ENCODE data around the gene NFKBIA. TPM values are rescaled to one million over a fixed set of nuclear protein-coding genes. Genes with fewer than 3 reads are reported as not detected.

Gene NFKBIA
- total and polyA plus RNA-seq, 10 donors: 107 to 482 (median 305) TPM

DNA sequence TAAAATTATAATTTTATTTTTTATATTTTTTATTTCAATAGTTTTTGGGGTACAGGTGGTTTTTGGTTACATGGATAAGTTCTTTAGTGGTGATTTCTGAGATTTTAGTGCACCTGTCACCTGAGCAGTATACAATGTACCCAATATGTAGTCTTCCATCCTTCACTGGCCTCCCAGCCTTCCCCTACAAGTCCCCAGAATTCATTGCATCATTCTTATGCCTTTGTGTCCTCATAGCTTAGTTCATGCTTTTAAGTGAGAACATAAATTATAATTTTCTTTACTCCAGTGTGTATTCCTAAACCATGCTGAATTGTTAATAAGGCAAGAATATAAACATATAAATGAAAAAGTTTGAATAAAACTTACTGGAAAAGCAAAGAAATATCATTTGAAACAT lies 19.1 kb upstream of the NFKBIA start:
- Histone ChIP-seq H3K27me3 (replicated peaks in 1 of 7) (no peaks in the 10 kb centered on the region), H3K36me3 (no peaks in the 10 kb centered on the region), H3K9me3 (peaks cover 0 to 8% (median 4%) of the 10 kb centered on the region in 8 donors), H3K27ac (no peak overlapping the region), H3K4me3 (no peak overlapping the region), H3K4me1 (peaks cover 0 to 23% (median 7%) of the 10 kb centered on the region in 6 donors)
- intact Hi-C loops (cut with DNase I; ENCODE audit: low total_unique reads): no loop called here
- DNase-seq: no peak
- TF ChIP-seq, protein P1, sequence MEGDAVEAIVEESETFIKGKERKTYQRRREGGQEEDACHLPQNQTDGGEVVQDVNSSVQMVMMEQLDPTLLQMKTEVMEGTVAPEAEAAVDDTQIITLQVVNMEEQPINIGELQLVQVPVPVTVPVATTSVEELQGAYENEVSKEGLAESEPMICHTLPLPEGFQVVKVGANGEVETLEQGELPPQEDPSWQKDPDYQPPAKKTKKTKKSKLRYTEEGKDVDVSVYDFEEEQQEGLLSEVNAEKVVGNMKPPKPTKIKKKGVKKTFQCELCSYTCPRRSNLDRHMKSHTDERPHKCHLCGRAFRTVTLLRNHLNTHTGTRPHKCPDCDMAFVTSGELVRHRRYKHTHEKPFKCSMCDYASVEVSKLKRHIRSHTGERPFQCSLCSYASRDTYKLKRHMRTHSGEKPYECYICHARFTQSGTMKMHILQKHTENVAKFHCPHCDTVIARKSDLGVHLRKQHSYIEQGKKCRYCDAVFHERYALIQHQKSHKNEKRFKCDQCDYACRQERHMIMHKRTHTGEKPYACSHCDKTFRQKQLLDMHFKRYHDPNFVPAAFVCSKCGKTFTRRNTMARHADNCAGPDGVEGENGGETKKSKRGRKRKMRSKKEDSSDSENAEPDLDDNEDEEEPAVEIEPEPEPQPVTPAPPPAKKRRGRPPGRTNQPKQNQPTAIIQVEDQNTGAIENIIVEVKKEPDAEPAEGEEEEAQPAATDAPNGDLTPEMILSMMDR (IDR thresholded peaks at IDR 0.05 in 8 of 11, conservative IDR thresholded peaks at IDR 0.05 in 3 of 11): no peak
- no peak for TF ChIP-seq POLR2AphosphoS5 (IDR thresholded peaks at IDR 0.05)
- no peak for TF ChIP-seq POLR2A (IDR thresholded peaks at IDR 0.05)

DNA sequence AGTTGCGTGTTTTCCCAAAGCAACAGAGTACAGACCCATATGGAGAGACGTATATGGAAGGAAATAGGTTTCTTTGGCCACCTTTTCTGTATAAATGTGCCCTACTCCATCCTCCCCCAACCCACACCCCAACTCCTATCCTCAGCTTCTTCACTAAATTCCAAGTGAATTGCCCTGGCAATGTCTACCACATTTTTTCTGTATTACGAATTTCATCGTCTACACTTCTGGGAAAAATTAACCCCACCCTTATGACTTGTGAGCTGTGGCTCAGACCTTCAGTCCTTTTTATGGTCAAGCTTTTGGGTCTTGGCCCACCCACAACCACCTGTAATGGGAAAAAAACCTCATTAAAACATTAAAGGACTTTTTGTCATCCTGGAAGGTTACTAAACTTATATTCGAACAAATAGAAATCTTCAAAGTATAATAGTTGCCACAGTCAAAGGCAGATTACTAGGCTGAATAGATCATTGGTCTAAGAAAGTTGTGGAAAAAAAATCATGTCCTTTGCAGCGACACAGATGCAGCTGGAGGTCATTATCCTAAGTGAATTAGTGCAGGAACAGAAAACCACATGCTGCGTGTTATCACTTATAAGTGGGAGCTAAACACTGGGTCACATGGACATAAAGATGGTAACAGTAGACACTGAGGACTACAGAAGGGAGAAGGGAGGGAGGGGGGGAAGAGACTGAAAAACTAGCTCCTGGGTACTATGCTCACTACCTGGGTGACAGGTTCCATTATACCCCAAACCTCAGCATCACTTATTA lies 15.7 kb upstream of the NFKBIA start:
- H3K4me1 ChIP-seq: peaks cover 0 to 51% (median 33%) of the 10 kb centered on the region in 6 donors
- DNase-seq: no peak
- no peak overlapping the region for H3K27ac ChIP-seq
- no peak overlapping the region for H3K4me3 ChIP-seq
- H3K36me3 ChIP-seq: no peaks in the 10 kb centered on the region
- no peaks in the 10 kb centered on the region for H3K27me3 ChIP-seq (replicated peaks in 1 of 7)
- H3K9me3 ChIP-seq: peaks cover 0 to 8% (median 4%) of the 10 kb centered on the region in 8 donors
- intact Hi-C loops (cut with DNase I; ENCODE audit: low total_unique reads): no loop called here
- TF ChIP-seq POLR2AphosphoS5 (IDR thresholded peaks at IDR 0.05): no peak
- 77 to 93% (median 87%) methylated on average over 7 of the region's 7 CpGs for WGBS, 5 donors

DNA sequence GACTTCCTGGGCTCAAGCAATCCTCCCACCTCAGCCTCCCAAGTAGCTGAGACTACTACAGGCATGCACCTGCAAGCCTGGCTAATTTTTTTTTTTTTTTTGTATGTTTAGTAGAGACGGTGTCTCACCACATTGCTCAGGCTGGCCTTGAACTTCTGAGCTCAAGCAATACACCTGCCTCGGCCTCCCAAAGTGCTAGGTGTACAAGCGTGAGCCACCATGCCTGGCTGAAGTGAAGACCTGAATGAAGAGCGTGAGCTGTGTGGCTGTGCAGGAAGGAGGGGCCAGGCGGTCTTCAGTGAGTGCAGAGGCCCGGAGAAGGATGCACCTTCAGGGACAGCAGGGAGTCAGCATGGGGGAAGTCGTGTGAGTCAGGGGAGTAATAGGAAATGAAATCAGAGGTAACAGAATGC lies 14.9 kb upstream of the NFKBIA start:
- TF ChIP-seq POLR2A (IDR thresholded peaks at IDR 0.05) (no peak), POLR2AphosphoS5 (IDR thresholded peaks at IDR 0.05) (no peak)
- TF ChIP-seq, protein P1 (IDR thresholded peaks at IDR 0.05 in 8 of 11, conservative IDR thresholded peaks at IDR 0.05 in 3 of 11): no peak
- no peak overlapping the region for H3K27ac ChIP-seq
- H3K4me1 ChIP-seq: peaks cover 0 to 58% (median 40%) of the 10 kb centered on the region in 6 donors
- intact Hi-C loops (cut with DNase I; ENCODE audit: low total_unique reads): no loop called here
- no peak overlapping the region for H3K4me3 ChIP-seq
- H3K9me3 ChIP-seq: peaks cover 0 to 6% (median 3%) of the 10 kb centered on the region in 8 donors
- H3K27me3 ChIP-seq (replicated peaks in 1 of 7): no peaks in the 10 kb centered on the region
- no peak for DNase-seq
- no peaks in the 10 kb centered on the region for H3K36me3 ChIP-seq
- 67 to 82% (median 72%) methylated on average over 7 of the region's 7 CpGs for WGBS, 5 donors

DNA sequence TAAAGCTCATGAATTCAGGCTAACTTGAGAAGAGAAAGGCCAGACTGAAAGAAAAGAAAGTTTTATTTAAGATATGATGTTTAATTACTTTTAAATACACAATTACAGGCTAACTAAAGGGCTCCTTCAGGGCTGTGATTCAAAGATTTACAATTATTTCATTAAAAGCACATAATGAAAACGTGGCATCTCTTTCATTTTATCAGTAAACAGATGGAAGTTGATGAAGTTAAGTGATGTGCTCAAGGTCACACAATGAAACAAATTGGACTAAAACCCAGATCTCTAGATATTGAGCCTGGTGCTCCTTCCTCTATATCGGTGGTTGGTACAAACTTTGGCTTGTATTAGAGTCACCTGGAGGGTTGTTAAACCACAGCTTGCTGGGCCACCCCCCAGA lies 13.5 kb upstream of the NFKBIA start:
- TF ChIP-seq POLR2AphosphoS5 (IDR thresholded peaks at IDR 0.05) (no peak), POLR2A (IDR thresholded peaks at IDR 0.05) (no peak)
- TF ChIP-seq, protein P1 (IDR thresholded peaks at IDR 0.05 in 8 of 11, conservative IDR thresholded peaks at IDR 0.05 in 3 of 11): no peak
- no peak for DNase-seq
- intact Hi-C loops (cut with DNase I; ENCODE audit: low total_unique reads): no loop called here
- Histone ChIP-seq H3K4me3 (no peak overlapping the region), H3K36me3 (no peaks in the 10 kb centered on the region), H3K9me3 (no peaks in the 10 kb centered on the region), H3K27ac (peak overlapping the region in 3 of 8 donors; percentile 69 to 78 (median 74)), H3K4me1 (peaks cover 5 to 72% (median 51%) of the 10 kb centered on the region in 6 donors), H3K27me3 (replicated peaks in 1 of 7) (no peaks in the 10 kb centered on the region)
- 51 to 73% (median 63%) methylated on average over 2 of the region's 2 CpGs for WGBS, 5 donors

Data from spleen (tissue), 11 donors.